ENCODE measurements around the gene TMPRSS11E. TPM values are rescaled to one million over a fixed set of nuclear protein-coding genes. Genes with fewer than 3 reads are reported as not detected.

The TMPRSS11E gene
- total RNA-seq, 4 donors from 2014 or later, result 5.9 to 18.2 (median 9.5) TPM

DNA sequence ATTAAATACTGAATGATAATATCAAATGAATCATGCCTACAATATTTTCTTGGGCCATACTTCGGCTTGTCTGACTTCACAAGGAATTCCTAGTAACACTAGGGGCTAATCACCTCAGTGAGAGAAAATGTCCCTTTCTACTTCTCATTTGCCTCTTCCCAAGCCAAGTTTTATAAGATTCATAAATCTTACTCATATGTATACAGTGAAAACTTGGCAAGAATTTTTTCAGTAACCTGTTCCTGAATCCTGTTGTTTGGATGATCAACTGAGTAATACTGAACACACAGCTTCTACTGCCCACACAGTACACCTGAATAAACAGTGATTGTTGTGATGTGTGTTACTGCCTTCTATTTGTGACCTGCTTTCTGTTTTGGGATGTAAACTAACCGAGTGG is 16.5 kb downstream of the TMPRSS11E start:
- Histone ChIP-seq H3K36me3 (no peaks in the 10 kb centered on the region), H3K27ac (no peak overlapping the region), H3K4me1 (no peaks in the 10 kb centered on the region), H3K9me3 (no peaks in the 10 kb centered on the region), H3K27me3 (no peaks in the 10 kb centered on the region), H3K4me3 (no peak overlapping the region)
- no peak for DNase-seq (ENCODE audit: low spot score in 2 of 2)
- TF ChIP-seq POLR2AphosphoS5 (IDR thresholded peaks at IDR 0.05) (no peak), POLR2A (IDR thresholded peaks at IDR 0.05) (no peak), EP300 (IDR thresholded peaks at IDR 0.05) (no peak)
- TF ChIP-seq, protein P1, sequence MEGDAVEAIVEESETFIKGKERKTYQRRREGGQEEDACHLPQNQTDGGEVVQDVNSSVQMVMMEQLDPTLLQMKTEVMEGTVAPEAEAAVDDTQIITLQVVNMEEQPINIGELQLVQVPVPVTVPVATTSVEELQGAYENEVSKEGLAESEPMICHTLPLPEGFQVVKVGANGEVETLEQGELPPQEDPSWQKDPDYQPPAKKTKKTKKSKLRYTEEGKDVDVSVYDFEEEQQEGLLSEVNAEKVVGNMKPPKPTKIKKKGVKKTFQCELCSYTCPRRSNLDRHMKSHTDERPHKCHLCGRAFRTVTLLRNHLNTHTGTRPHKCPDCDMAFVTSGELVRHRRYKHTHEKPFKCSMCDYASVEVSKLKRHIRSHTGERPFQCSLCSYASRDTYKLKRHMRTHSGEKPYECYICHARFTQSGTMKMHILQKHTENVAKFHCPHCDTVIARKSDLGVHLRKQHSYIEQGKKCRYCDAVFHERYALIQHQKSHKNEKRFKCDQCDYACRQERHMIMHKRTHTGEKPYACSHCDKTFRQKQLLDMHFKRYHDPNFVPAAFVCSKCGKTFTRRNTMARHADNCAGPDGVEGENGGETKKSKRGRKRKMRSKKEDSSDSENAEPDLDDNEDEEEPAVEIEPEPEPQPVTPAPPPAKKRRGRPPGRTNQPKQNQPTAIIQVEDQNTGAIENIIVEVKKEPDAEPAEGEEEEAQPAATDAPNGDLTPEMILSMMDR (IDR thresholded peaks at IDR 0.05), result no peak
- WGBS, result 43% methylated on average over 2 of the region's 2 CpGs

GRCh38 chr4:68465058-68465457 is 17.8 kb downstream of the TMPRSS11E start:
- Histone ChIP-seq H3K27ac (no peak overlapping the region), H3K27me3 (no peaks in the 10 kb centered on the region), H3K4me3 (no peak overlapping the region), H3K36me3 (no peaks in the 10 kb centered on the region), H3K9me3 (no peaks in the 10 kb centered on the region), H3K4me1 (no peaks in the 10 kb centered on the region)
- no peak for DNase-seq (ENCODE audit: low spot score in 2 of 2)
- 90% methylated on average over 1 of the region's 1 CpG for WGBS
- TF ChIP-seq, protein P1 (IDR thresholded peaks at IDR 0.05), result no peak
- TF ChIP-seq EP300 (IDR thresholded peaks at IDR 0.05) (no peak), POLR2AphosphoS5 (IDR thresholded peaks at IDR 0.05) (no peak), POLR2A (IDR thresholded peaks at IDR 0.05) (no peak)

DNA sequence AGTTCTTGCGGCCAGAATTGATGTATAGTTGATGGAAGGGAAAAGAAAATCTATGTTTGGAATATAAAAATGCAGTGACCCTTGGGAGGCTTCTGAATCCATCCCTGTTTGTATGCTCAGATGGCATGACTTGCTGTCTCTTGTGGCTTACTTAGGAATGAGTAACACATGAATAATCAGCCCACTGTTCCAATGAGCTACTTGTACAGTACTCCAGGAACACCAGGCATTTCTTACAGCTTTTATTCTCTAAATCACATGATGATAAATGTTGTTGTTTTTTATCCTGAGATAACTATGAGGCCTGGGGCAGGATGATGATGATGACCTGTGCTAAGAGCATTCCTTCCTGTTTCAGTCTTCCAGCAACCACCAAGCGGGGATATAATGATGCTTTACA is 18.9 kb downstream of the TMPRSS11E start:
- no peak for DNase-seq (ENCODE audit: low spot score in 2 of 2)
- H3K4me3 ChIP-seq, result no peak overlapping the region
- TF ChIP-seq POLR2A (IDR thresholded peaks at IDR 0.05) (no peak), EP300 (IDR thresholded peaks at IDR 0.05) (no peak), POLR2AphosphoS5 (IDR thresholded peaks at IDR 0.05) (no peak)
- TF ChIP-seq, protein P1 (IDR thresholded peaks at IDR 0.05), result no peak
- H3K9me3 ChIP-seq, result no peaks in the 10 kb centered on the region
- H3K27ac ChIP-seq, result no peak overlapping the region
- H3K27me3 ChIP-seq, result no peaks in the 10 kb centered on the region
- WGBS, result 74% methylated on average over 2 of the region's 2 CpGs
- no peaks in the 10 kb centered on the region for H3K36me3 ChIP-seq
- H3K4me1 ChIP-seq, result no peaks in the 10 kb centered on the region

GRCh38 chr4:68466751-68467150 is 19.5 kb downstream of the TMPRSS11E start:
- WGBS, result 87% methylated on average over 3 of the region's 3 CpGs
- H3K27ac ChIP-seq, result no peak overlapping the region
- H3K9me3 ChIP-seq, result no peaks in the 10 kb centered on the region
- no peak for DNase-seq (ENCODE audit: low spot score in 2 of 2)
- no peaks in the 10 kb centered on the region for H3K36me3 ChIP-seq
- TF ChIP-seq POLR2A (IDR thresholded peaks at IDR 0.05) (no peak), EP300 (IDR thresholded peaks at IDR 0.05) (no peak), POLR2AphosphoS5 (IDR thresholded peaks at IDR 0.05) (no peak)
- TF ChIP-seq, protein P1 (IDR thresholded peaks at IDR 0.05), result no peak
- no peaks in the 10 kb centered on the region for H3K27me3 ChIP-seq
- H3K4me3 ChIP-seq, result no peak overlapping the region
- no peaks in the 10 kb centered on the region for H3K4me1 ChIP-seq

GRCh38 chr4:68469482-68469881 is 22.2 kb downstream of the TMPRSS11E start:
- TF ChIP-seq EP300 (IDR thresholded peaks at IDR 0.05) (no peak), POLR2AphosphoS5 (IDR thresholded peaks at IDR 0.05) (no peak), POLR2A (IDR thresholded peaks at IDR 0.05) (no peak)
- TF ChIP-seq, protein P1 (IDR thresholded peaks at IDR 0.05), result no peak
- no peak overlapping the region for H3K27ac ChIP-seq
- no peak overlapping the region for H3K4me3 ChIP-seq
- no peaks in the 10 kb centered on the region for H3K9me3 ChIP-seq
- no peaks in the 10 kb centered on the region for H3K36me3 ChIP-seq
- H3K27me3 ChIP-seq, result no peaks in the 10 kb centered on the region
- H3K4me1 ChIP-seq, result no peaks in the 10 kb centered on the region
- no peak for DNase-seq (ENCODE audit: low spot score in 2 of 2)

All from suprapubic skin (tissue), 4 donors.